GM18507 (cell line): ENCODE results near the gene ERC1.

ENCODE experiments used
- DNase-seq: peaks from one replicate; pipeline ENCODE4 v3.0.0; 2011; ENCODE audit warnings: low read depth; ENCODE audit not compliant: insufficient read length; ENCODE audit errors: extremely low spot score
- FAIRE-seq: peaks from 2 replicates; lab custom pipeline; 2011; peaks lifted over from hg19 to GRCh38; lab: Jason Lieb, UNC

Gene ERC1

GRCh38 chr12:1436981-1437380, 446.0 kb downstream of the ERC1 start:
- DNase-seq, result no peak
- FAIRE-seq, result no peak

GRCh38 chr12:1439201-1439600, 448.2 kb downstream of the ERC1 start:
- no peak for DNase-seq
- no peak for FAIRE-seq

- DNase-seq (no peak), FAIRE-seq (no peak)
Measured at GRCh38 chr12:1439687-1440086, 448.7 kb downstream of the ERC1 start.

- no peak for FAIRE-seq
Measured at GRCh38 chr12:1443421-1444141, 452.6 kb downstream of the ERC1 start.

GRCh38 chr12:1444142-1444516, 453.1 kb downstream of the ERC1 start:
- DNase-seq (no peak), FAIRE-seq (no peak)

More at GRCh38 chr12:1443421-1444141, 452.6 kb downstream of the ERC1 start:
- DNase-seq, result no peak

GRCh38 chr12:1445807-1446206, 454.8 kb downstream of the ERC1 start:
- FAIRE-seq, result no peak

GRCh38 chr12:1448336-1448735, 457.3 kb downstream of the ERC1 start:
- FAIRE-seq (no peak), DNase-seq (no peak)

More at GRCh38 chr12:1445807-1446206, 454.8 kb downstream of the ERC1 start:
- no peak for DNase-seq

- no peak for FAIRE-seq
- DNase-seq, result no peak
Measured at GRCh38 chr12:1453810-1454209, 462.8 kb downstream of the ERC1 start.

- DNase-seq (no peak), FAIRE-seq (no peak)
Measured at GRCh38 chr12:1456885-1457284, 465.9 kb downstream of the ERC1 start.

GRCh38 chr12:1457901-1458300, 466.9 kb downstream of the ERC1 start:
- FAIRE-seq (no peak), DNase-seq (no peak)

GRCh38 chr12:1459339-1459738, 468.3 kb downstream of the ERC1 start:
- DNase-seq (no peak), FAIRE-seq (no peak)

GRCh38 chr12:1463073-1463905, 472.3 kb downstream of the ERC1 start:
- DNase-seq (no peak), FAIRE-seq (no peak)

- no peak for DNase-seq
Measured at GRCh38 chr12:1464925-1465324, 473.9 kb downstream of the ERC1 start.

GRCh38 chr12:1465990-1466389, 475.0 kb downstream of the ERC1 start:
- FAIRE-seq (no peak), DNase-seq (no peak)

More at GRCh38 chr12:1464925-1465324, 473.9 kb downstream of the ERC1 start:
- FAIRE-seq, result no peak

- DNase-seq, result no peak
- no peak for FAIRE-seq
Measured at GRCh38 chr12:1466481-1467154, 475.6 kb downstream of the ERC1 start.

- DNase-seq (no peak), FAIRE-seq (no peak)
Measured at GRCh38 chr12:1467710-1468109, 476.7 kb downstream of the ERC1 start.

GRCh38 chr12:1469070-1469469, 478.0 kb downstream of the ERC1 start:
- FAIRE-seq (no peak), DNase-seq (no peak)

- FAIRE-seq (no peak), DNase-seq (no peak)
Measured at GRCh38 chr12:1470051-1470450, 479.0 kb downstream of the ERC1 start.

- DNase-seq (no peak), FAIRE-seq (no peak)
Measured at GRCh38 chr12:1471224-1471623, 480.2 kb downstream of the ERC1 start.

- DNase-seq, result no peak
- no peak for FAIRE-seq
Measured at GRCh38 chr12:1473418-1473817, 482.4 kb downstream of the ERC1 start.
